Fibroblast of lung (primary cell): ENCODE measurements around the gene POLN. TPM values are rescaled to one million over a fixed set of nuclear protein-coding genes. Genes with fewer than 3 reads are reported as not detected.

Experiments
- DNase-seq, 2 donors: peaks; one replicate each; pipeline versions ENCODE4 v3.0.0 to v3.0.0-alpha.2; 2010; ENCODE audit warnings: low read depth in 2 of 2
- H2AFZ ChIP-seq: 2 replicates; pipeline ENCODE4 v1.5.1; 2012; ENCODE audit warnings: low read length, control low read depth, inconsistent platforms
- H3K27ac ChIP-seq: 2 replicates; pipeline ENCODE4 v1.5.1; 2011; ENCODE audit warnings: low read length, control low read depth; ENCODE audit not compliant: insufficient read depth
- H3K27me3 ChIP-seq: 2 replicates; pipeline ENCODE4 v1.5.1; 2011; ENCODE audit warnings: mild to moderate bottlenecking, low read length; ENCODE audit not compliant: control insufficient read depth, insufficient read depth
- H3K36me3 ChIP-seq: 2 replicates; pipeline ENCODE4 v1.5.1; 2011; ENCODE audit warnings: low read length; ENCODE audit not compliant: control insufficient read depth, insufficient read depth
- H3K4me1 ChIP-seq: 2 replicates; pipeline ENCODE4 v1.5.1; 2011; ENCODE audit warnings: low read length; ENCODE audit not compliant: control insufficient read depth, insufficient read depth; ENCODE audit errors: extremely low read depth
- H3K4me2 ChIP-seq: 2 replicates; pipeline ENCODE4 v1.5.1; 2011; ENCODE audit warnings: low read length, control low read depth; ENCODE audit not compliant: insufficient read depth; ENCODE audit errors: extremely low read depth
- H3K4me3 ChIP-seq, 4 experiments: fragments of 200-600 bp in 1 of 4; sonication (generic) in 1 of 4; replicated peaks in 1 of 4; 2 replicates each; pipeline ENCODE4 v1.5.1; 2011 to 2016; ENCODE audit warnings: low read length in 4 of 4, low read depth in 3 of 4, mild to moderate bottlenecking in 3 of 4, control low read depth in 2 of 4, inconsistent platforms in 1 of 4, mixed read lengths in 1 of 4; ENCODE audit not compliant: insufficient read depth in 1 of 4; ENCODE audit errors: control extremely low read depth in 1 of 4
- H3K79me2 ChIP-seq: 2 replicates; pipeline ENCODE4 v1.5.1; 2012; ENCODE audit warnings: mild to moderate bottlenecking, low read length, inconsistent platforms; ENCODE audit not compliant: control insufficient read depth, insufficient read depth
- H3K9ac ChIP-seq: 2 replicates; pipeline ENCODE4 v1.5.1; 2011; ENCODE audit warnings: mild to moderate bottlenecking, low read length, control low read depth; ENCODE audit not compliant: insufficient read depth
- H3K9me3 ChIP-seq: 2 replicates; pipeline ENCODE4 v1.5.1; 2012; ENCODE audit warnings: low read depth, low read length; ENCODE audit not compliant: control insufficient read depth, insufficient read depth
- H4K20me1 ChIP-seq: 2 replicates; pipeline ENCODE4 v1.5.1; 2011; ENCODE audit warnings: low read length; ENCODE audit not compliant: control insufficient read depth, insufficient read depth; ENCODE audit errors: extremely low read depth
- CTCF ChIP-seq, 2 donors: IDR thresholded peaks in 1 of 2; conservative IDR thresholded peaks in 1 of 2; 1 replicate in 1 of 2; 2 replicates in 1 of 2; pipeline ENCODE4 v1.5.1; 2011 to 2012; ENCODE audit warnings: low read length in 2 of 2, control low read depth in 1 of 2, inconsistent platforms in 1 of 2, low read depth in 1 of 2, mild to moderate bottlenecking in 1 of 2
- EZH2 ChIP-seq: IDR thresholded peaks from 2 replicates; pipeline ENCODE4 v1.5.1; 2012; ENCODE audit warnings: low read length, control low read depth, mild to moderate bottlenecking; ENCODE audit errors: missing control alignments
- polyA plus RNA-seq, 2 donors: library from polyadenylated mRNA; depleted of rRNA in 1 of 2; stranded (reverse) in 1 of 2; unstranded in 1 of 2; fragments of >200 nt; gene quantifications; 2 replicates each; pipeline ENCODE4 v1.2.1, GENCODE V29; 2011 to 2012; ENCODE audit warnings: missing spikeins in 1 of 2
- total RNA-seq: library from RNA; depleted of rRNA; stranded (reverse); fragments of >200 nt; gene quantifications from 2 replicates; pipeline ENCODE4 v1.2.1, GENCODE V29; 2014

The POLN gene
- total and polyA plus RNA-seq, 2 donors (not counting 1 experiment from before 2014, with no cell fraction given), result 0.58 to 5.6 TPM

GRCh38 chr4:2268357-2269205 lies 26.7 kb upstream of the POLN start:
- H3K4me2 ChIP-seq, result no peak overlapping the region
- DNase-seq, result no peak
- no peaks in the 10 kb centered on the region for H3K9me3 ChIP-seq
- no peaks in the 10 kb centered on the region for H3K27me3 ChIP-seq
- no peak overlapping the region for H3K4me3 ChIP-seq
- no peak overlapping the region for H2AFZ ChIP-seq
- H3K4me1 ChIP-seq, result peaks cover 4% of the 10 kb centered on the region
- H3K79me2 ChIP-seq, result no peaks in the 10 kb centered on the region
- TF ChIP-seq CTCF (conservative IDR thresholded peaks at IDR 0.05 in 1 of 2, IDR thresholded peaks at IDR 0.05 in 1 of 2; ENCODE audit: low read depth in 1 of 2, low read length in 2 of 2) (no peak), EZH2 (no peak)
- H3K27ac ChIP-seq, result no peak overlapping the region
- H3K9ac ChIP-seq, result no peak overlapping the region
- H3K36me3 ChIP-seq, result no peaks in the 10 kb centered on the region
- no peaks in the 10 kb centered on the region for H4K20me1 ChIP-seq

GRCh38 chr4:2267841-2268240 lies 25.9 kb upstream of the POLN start:
- no peak overlapping the region for H3K27ac ChIP-seq
- no peaks in the 10 kb centered on the region for H3K79me2 ChIP-seq
- H3K4me1 ChIP-seq, result peaks cover 5% of the 10 kb centered on the region
- H3K4me3 ChIP-seq, result no peak overlapping the region
- no peaks in the 10 kb centered on the region for H3K9me3 ChIP-seq
- no peaks in the 10 kb centered on the region for H3K27me3 ChIP-seq
- TF ChIP-seq CTCF (conservative IDR thresholded peaks at IDR 0.05 in 1 of 2, IDR thresholded peaks at IDR 0.05 in 1 of 2; ENCODE audit: low read depth in 1 of 2, low read length in 2 of 2), result no peak
- no peak for TF ChIP-seq EZH2
- no peak overlapping the region for H2AFZ ChIP-seq
- no peaks in the 10 kb centered on the region for H3K36me3 ChIP-seq
- no peak for DNase-seq
- no peak overlapping the region for H3K4me2 ChIP-seq
- no peaks in the 10 kb centered on the region for H4K20me1 ChIP-seq
- H3K9ac ChIP-seq, result no peak overlapping the region

GRCh38 chr4:2267320-2267811 lies 25.4 kb upstream of the POLN start:
- Histone ChIP-seq H3K9ac (no peak overlapping the region), H3K79me2 (no peaks in the 10 kb centered on the region), H2AFZ (no peak overlapping the region), H3K27ac (no peak overlapping the region), H3K4me3 (no peak overlapping the region), H3K4me1 (peaks cover 8% of the 10 kb centered on the region), H4K20me1 (no peaks in the 10 kb centered on the region), H3K9me3 (no peaks in the 10 kb centered on the region), H3K36me3 (no peaks in the 10 kb centered on the region), H3K4me2 (no peak overlapping the region), H3K27me3 (no peaks in the 10 kb centered on the region)
- TF ChIP-seq EZH2 (no peak), CTCF (conservative IDR thresholded peaks at IDR 0.05 in 1 of 2, IDR thresholded peaks at IDR 0.05 in 1 of 2; ENCODE audit: low read depth in 1 of 2, low read length in 2 of 2) (no peak)
- no peak for DNase-seq
